SKM-1 treated with dmso at 0.1 percent for 144 hours (cell line): ENCODE measurements around the gene NEAT1.
A peak's percentile ranks its signal among the peaks of the same experiment; 100 is the strongest.
"Not testable (repeated sequence)": the region's sequence is repeated elsewhere in the genome, so short reads cannot be mapped to it uniquely, and the experiment has no call there.

ENCODE experiments used
- DNase-seq: peaks from one replicate; lab custom pipeline; 2025; ENCODE audit not compliant: unreplicated experiment; lab: John Stamatoyannopoulos, UW

NEAT1 gene

DNA sequence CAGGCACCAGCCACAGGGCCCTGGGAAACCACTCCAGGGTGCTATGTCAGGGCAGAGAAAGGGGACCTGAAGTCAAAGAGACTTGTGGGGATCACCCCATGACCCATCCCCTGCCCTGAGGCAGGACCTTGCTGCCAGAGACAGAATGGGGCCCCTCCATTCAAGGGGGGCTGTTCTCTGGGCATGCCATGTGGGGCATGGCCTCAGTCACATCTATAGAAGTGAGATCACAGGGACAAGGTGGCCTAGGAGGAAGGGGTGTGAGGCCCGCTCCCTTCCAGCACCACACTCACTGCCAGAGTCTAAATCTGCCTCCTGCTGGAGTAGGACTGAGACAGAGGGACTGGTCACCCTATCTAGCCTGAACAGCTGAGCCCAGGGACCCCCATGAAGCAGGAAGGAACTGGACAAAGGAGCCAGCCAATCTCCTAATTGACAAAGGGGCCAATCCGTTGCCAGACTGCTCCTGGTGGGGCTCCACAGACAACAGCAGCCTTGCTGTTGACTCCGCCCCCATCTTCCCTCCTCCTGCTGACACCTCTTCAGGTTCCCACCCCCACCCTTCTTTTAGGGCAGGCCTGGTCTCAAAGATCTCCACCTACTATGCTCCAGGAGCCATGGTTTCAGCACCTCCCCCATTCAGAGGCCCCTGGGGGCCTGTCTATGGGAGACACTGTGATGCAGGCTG is 26.0 kb downstream of the NEAT1 start:
- DNase-seq: no peak

DNA sequence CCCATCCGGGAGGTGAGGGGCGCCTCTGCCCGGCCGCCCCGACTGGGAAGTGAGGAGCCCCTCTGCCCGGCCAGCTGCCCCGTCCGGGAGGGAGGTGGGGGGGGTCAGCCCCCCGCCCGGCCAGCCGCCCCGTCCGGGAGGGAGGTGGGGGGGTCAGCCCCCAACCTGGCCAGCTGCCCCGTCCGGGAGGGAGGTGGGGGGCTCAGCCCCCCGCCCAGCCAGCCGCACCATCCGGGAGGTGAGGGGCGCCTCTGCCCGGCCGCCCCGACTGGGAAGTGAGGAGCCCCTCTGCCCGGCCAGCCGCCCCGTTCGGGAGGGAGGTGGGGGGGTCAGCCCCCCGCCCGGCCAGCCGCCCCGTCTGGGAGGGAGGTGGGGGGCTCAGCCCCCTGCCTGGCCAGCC is 28.7 kb downstream of the NEAT1 start:
- DNase-seq: not testable (repeated sequence)

DNA sequence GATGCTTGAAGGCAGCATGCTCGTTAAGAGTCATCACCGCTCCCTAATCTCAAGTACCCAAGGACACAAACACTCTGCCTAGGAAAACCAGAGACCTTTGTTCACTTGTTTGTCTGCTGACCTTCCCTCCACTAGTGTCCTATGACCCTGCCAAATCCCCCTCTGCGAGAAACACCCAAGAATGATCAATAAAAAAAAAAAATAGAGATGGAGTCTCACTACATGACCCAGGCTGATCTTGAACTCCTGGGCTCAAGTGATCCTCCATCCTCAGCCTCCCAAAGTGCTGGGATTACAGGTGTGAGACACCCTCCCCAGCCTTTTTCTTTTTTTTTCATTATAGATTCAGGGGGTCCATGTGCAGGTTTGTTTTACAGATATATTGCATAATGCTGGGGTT is 29.7 kb downstream of the NEAT1 start:
- not testable (repeated sequence) for DNase-seq

- DNase-seq: no peak
Measured at GRCh38 chr11:65452806-65453490, 30.4 kb downstream of the NEAT1 start.

GRCh38 chr11:65454311-65454695 is 31.7 kb downstream of the NEAT1 start:
- no peak for DNase-seq

DNA sequence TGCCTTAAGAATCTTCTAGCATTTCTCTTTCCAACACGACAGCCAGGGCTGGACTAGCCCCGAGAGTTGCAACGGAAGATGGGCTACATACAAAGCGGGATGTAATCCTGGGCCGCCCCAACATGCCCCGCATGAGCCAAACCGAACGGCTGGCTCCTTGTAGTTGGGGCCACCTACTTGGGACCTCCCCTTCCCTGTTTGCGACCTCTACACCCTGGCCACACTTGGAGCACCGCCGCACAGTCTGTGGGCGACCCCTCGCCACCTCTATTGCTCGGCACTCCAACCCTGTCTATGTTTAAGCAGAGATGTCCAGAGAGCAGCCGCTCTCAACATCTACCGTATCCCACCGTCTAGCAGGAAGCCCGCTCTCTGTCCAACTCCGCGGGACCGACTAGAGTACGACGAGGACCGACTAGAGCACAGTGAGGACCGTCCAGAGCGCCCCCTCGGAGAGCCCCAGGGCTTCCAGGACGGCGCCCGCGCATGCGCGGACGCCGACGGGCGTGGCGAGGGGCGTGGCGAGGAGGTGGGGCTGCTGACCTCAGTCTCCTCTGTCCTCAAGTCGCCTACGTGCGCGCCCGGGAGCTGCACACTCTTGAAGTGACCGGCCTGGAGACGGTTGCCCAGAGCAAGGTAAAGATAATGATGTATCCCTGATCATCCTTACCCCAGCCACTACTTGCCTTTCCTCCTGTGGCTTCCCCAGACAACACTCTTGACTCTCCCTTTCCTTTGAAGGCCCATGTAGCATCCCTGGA is 32.3 kb downstream of the NEAT1 start:
- DNase-seq: peak; percentile 76

GRCh38 chr11:65456418-65456817 is 33.8 kb downstream of the NEAT1 start:
- DNase-seq: no peak

DNA sequence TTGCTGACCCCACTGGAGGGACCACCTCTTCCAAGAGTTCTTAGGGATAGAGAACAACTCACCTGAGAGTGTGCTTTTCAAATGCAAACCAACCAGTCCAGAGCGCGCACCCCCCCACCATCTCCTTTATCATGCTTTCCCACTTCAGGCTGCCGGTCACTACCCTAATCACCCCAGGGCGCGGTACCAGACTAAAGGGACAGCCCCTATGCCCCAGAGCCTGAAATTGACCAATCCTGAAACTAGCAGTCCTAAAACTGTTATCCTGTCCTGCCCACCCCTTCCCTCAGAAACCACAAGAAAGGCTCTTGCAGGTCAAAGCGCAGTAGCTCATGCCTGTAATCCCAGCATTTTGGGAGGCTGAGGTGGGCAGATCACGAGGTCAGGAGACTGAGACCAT is 37.0 kb downstream of the NEAT1 start:
- no peak for DNase-seq

DNA sequence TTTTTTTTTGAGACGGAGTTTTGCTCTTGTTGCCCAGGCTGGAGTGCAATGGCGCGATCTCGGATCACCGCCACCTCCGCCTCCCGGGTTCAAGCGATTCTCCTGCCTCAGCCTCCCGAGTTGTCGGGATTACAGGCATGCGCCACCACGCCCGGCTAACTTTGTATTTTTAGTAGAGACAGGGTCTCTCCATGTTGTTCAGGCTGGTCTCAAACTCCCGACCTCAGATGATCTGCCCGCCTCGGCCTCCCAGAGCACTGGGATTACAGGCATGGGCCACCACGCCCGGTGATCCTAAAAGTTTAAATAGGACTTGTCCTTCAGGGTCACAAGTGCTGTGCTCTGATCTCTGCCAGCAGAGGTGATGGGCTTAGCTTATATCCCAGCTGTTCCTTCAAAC is 42.9 kb downstream of the NEAT1 start:
- not testable (repeated sequence) for DNase-seq

DNA sequence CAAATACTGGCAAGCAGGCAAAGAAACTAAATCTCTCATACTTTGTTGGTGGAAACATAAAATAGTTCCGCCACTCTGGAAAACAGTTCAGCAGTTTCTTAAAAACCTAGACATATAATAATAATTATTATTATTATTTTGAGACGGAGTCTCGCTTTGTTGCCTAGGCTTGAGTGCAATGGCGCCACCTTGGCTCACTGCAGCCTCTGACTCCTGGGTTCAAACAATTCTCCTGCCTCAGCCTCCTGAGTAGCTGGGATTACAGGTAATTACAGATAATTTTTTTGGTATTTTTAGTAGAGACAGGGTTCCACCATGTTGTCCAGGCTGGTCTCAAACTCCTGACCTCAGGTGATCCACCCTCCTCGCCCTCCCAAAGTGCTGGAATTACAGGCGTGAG is 44.7 kb downstream of the NEAT1 start:
- not testable (repeated sequence) for DNase-seq

DNA sequence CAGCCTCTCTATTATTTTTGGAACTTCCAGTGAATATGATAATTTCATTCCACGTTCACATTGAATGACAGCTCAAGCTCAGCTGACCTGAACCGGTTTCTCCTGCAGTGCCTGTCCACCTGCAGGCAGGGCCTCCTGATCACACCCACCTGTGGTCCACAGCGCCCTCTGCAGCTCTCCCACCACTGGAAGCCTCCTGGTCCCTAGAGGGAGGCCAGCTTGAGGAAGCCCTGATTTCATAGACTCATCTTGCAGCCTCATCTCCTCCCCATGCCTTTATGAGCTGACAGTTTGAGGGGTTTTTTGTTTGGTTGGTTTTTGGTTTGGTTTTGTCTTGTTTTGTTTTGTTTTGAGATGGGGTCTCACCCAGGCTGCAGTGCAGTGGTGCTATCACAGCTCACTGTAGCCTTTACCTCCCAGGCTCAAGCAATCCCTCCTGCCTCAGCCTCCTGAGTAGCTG is 46.3 kb downstream of the NEAT1 start:
- DNase-seq: peak; percentile 47

GRCh38 chr11:65470433-65471049 is 47.9 kb downstream of the NEAT1 start:
- DNase-seq: no peak

- no peak for DNase-seq
Measured at GRCh38 chr11:65471447-65471891, 48.9 kb downstream of the NEAT1 start.

- not testable (repeated sequence) for DNase-seq
Measured at GRCh38 chr11:65472588-65473277, 50.1 kb downstream of the NEAT1 start.

DNA sequence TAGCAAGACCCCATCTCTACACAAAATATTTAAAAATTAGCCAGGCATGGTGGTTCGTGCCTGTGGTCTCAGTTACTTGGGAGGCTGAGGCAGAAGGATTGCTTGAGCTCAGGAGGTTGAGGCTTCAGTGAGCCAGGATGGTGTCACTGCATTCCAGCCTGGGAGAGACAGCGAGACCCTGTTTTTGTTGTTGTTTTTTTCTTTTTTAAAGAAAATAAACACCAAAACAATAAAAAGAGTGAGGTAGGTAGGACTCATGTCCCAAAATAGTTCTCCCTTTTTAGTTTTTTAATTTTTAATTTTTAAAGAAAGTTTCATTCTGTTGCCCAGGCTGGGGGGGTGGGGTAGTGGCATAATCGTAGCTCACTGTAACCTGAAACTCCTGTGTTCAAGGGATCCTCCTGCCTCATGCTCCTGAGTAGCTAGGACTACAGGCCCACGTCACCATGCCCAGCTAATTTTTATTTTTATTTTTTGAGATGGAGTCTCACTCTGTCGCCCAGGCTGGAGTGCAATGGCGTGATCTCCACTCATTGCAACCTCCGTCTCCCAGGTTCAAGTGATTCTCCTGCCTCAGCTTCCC is 50.8 kb downstream of the NEAT1 start:
- DNase-seq: no peak

GRCh38 chr11:65474864-65475263 is 52.3 kb downstream of the NEAT1 start:
- no peak for DNase-seq

GRCh38 chr11:65476632-65477148 is 54.1 kb downstream of the NEAT1 start:
- DNase-seq: no peak

DNA sequence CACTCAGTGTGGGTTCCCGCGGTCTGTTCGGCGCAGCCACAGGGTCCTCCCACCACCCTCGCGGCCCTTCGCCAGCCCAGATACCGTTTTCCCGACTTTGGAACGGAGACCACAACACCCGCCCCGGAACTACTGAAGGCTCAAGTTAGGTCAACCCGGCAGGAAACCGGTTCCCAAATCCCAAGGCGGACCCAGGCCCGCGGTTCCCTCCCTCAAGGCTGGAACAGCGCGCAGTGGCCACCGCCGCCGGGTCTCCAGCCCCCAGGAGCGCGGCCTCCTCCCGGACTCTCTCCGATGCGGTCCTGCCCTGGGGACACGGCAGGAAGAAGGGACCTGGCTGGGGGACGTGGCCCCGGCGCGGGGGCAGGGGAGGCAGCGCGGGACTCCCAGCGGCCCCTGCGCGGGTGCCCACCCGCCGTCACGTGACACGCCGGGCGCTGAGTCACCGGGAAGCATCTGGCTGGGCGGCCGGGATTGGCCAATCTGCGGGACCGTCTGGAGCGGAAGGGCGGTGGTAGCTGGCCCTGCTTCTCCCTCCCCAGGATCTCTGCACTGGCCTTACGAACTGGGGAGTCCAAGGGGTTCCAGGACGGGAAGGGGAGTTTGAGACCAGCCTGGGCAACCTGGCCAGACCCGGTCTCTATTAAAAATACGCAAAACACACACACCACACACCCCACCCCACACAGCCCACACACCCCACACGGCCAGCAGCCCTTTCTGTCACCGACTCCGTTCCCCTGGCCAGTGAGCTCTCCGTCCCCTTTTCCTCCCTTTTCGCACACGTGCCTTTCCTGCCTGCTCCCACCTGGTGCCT is 54.8 kb downstream of the NEAT1 start:
- peak; percentile 87 for DNase-seq
